ENCODE data around the gene TMEM63A. TPM values are rescaled to one million over a fixed set of nuclear protein-coding genes. Genes with fewer than 3 reads are reported as not detected.
"Not testable (repeated sequence)": the region's sequence is repeated elsewhere in the genome, so short reads cannot be mapped to it uniquely, and the experiment has no call there.

The TMEM63A gene
- total RNA-seq, 1 donor from 2014 or later, result 38.1 TPM

GRCh38 chr1:225812488-225813213 lies 69.5 kb downstream of the TMEM63A start:
- H3K27me3 ChIP-seq, result no peaks in the 10 kb centered on the region
- peaks cover 71% of the 10 kb centered on the region for H3K4me1 ChIP-seq
- no peaks in the 10 kb centered on the region for H3K9me3 ChIP-seq
- peak overlapping the region; percentile 96 for H3K27ac ChIP-seq
- H3K4me3 ChIP-seq, result peak overlapping the region in 1 of 2 donors; percentile 27
- intact Hi-C loops (cut with DNase I), result loop anchor here (5.0 kb wide), 1 partner anchor 35 kb away; the partner anchor contains the start of gene SRP9
- DNase-seq (ENCODE audit: extremely low spot score in 2 of 2), result no peak
- no peaks in the 10 kb centered on the region for H3K36me3 ChIP-seq
- TF ChIP-seq POLR2AphosphoS5 (IDR thresholded peaks at IDR 0.05; ENCODE audit: insufficient read depth in 1 of 2, low read depth in 1 of 2) (no peak), POLR2A (IDR thresholded peaks at IDR 0.05) (no peak), CTCF (IDR thresholded peaks at IDR 0.05) (no peak)

- intact Hi-C loops (cut with DNase I), result loop anchor here (5.0 kb wide), 1 partner anchor 35 kb away; the partner anchor contains the start of gene SRP9
- no peaks in the 10 kb centered on the region for H3K36me3 ChIP-seq
- TF ChIP-seq CTCF (IDR thresholded peaks at IDR 0.05) (no peak), POLR2AphosphoS5 (IDR thresholded peaks at IDR 0.05; ENCODE audit: insufficient read depth in 1 of 2, low read depth in 1 of 2) (peak in 1 of 2 donors; percentile 9)
- DNase-seq (ENCODE audit: extremely low spot score in 2 of 2), result no peak
- peaks cover 63% of the 10 kb centered on the region for H3K4me1 ChIP-seq
- H3K9me3 ChIP-seq, result no peaks in the 10 kb centered on the region
- H3K4me3 ChIP-seq, result peak overlapping the region; percentile 79 to 90
- no peaks in the 10 kb centered on the region for H3K27me3 ChIP-seq
- H3K27ac ChIP-seq, result peak overlapping the region; percentile 96
Measured at GRCh38 chr1:225811622-225812487, 70.3 kb downstream of the TMEM63A start.

- H3K27me3 ChIP-seq; H3K36me3 ChIP-seq; H3K9me3 ChIP-seq; DNase-seq (ENCODE audit: extremely low spot score in 2 of 2): not testable (repeated sequence)
- intact Hi-C loops (cut with DNase I), result loop anchor here (5.0 kb wide), 1 partner anchor 34 kb away; the partner anchor contains the start of gene SRP9
- peak in 1 of 2 donors; percentile 52 for TF ChIP-seq POLR2AphosphoS5 (IDR thresholded peaks at IDR 0.05; ENCODE audit: insufficient read depth in 1 of 2, low read depth in 1 of 2)
- Histone ChIP-seq H3K4me1 (peaks cover 53% of the 10 kb centered on the region), H3K4me3 (peak overlapping the region; percentile 79 to 90), H3K27ac (peak overlapping the region; percentile 96)
Measured at GRCh38 chr1:225810579-225811538, 71.3 kb downstream of the TMEM63A start.

- intact Hi-C loops (cut with DNase I), result loop anchor here (5.0 kb wide), 1 partner anchor 33 kb away; the partner anchor contains the start of gene SRP9
- Histone ChIP-seq H3K27me3 (no peaks in the 10 kb centered on the region), H3K36me3 (no peaks in the 10 kb centered on the region), H3K4me3 (peak within 1 kb of the TSS; percentile 79 to 90), H3K9me3 (no peaks in the 10 kb centered on the region), H3K27ac (peak within 1 kb of the TSS; percentile 96), H3K4me1 (peaks cover 45% of the 10 kb centered on the region)
- no peak for DNase-seq (ENCODE audit: extremely low spot score in 2 of 2)
- TF ChIP-seq POLR2AphosphoS5 (IDR thresholded peaks at IDR 0.05; ENCODE audit: insufficient read depth in 1 of 2, low read depth in 1 of 2) (peak; percentile 45 to 90), CTCF (IDR thresholded peaks at IDR 0.05) (no peak), POLR2A (IDR thresholded peaks at IDR 0.05) (peak in 1 of 2 donors; percentile 93)
Measured at GRCh38 chr1:225809842-225810578, 72.2 kb downstream of the TMEM63A start, which contains the start of gene EPHX1. Gene EPHX1 (plus strand): TSS chr1:225810124. CDS start chr1:225828730, 18,606 bp downstream.
